GM08714 (cell line): ENCODE measurements around the gene SRR.

Experiments
- H3K4me3 ChIP-seq: fragments of 200-500 bp; sonication (Bioruptor generic); 2 replicates; pipeline ENCODE4 v1.5.1; 2014; ENCODE audit warnings: mild to moderate bottlenecking, low read length, inconsistent platforms
- ZNF274 ChIP-seq: IDR thresholded peaks from 2 replicates; pipeline ENCODE4 v1.6.1; 2012; ENCODE audit warnings: mild to moderate bottlenecking, low read depth, low read length

Gene SRR

GRCh38 chr17:2368359-2368758 lies 64.6 kb downstream of the SRR start:
- no peak overlapping the region for H3K4me3 ChIP-seq
- TF ChIP-seq ZNF274, result no peak

GRCh38 chr17:2369039-2369438 lies 65.3 kb downstream of the SRR start:
- H3K4me3 ChIP-seq, result no peak overlapping the region
- no peak for TF ChIP-seq ZNF274

GRCh38 chr17:2369551-2370210 lies 65.9 kb downstream of the SRR start:
- no peak for TF ChIP-seq ZNF274
- H3K4me3 ChIP-seq, result no peak overlapping the region

GRCh38 chr17:2370211-2370589 lies 66.5 kb downstream of the SRR start:
- no peak overlapping the region for H3K4me3 ChIP-seq
- no peak for TF ChIP-seq ZNF274

- no peak for TF ChIP-seq ZNF274
- no peak overlapping the region for H3K4me3 ChIP-seq
These were observed 67.7 kb downstream of the SRR start for GRCh38 chr17:2371183-2372130.

- no peak for TF ChIP-seq ZNF274
- H3K4me3 ChIP-seq, result no peak overlapping the region
These were observed 68.4 kb downstream of the SRR start for GRCh38 chr17:2372180-2372579.

GRCh38 chr17:2372681-2373080 lies 68.9 kb downstream of the SRR start:
- no peak for TF ChIP-seq ZNF274
- no peak overlapping the region for H3K4me3 ChIP-seq

- H3K4me3 ChIP-seq, result no peak overlapping the region
- no peak for TF ChIP-seq ZNF274
These were observed 69.4 kb downstream of the SRR start for GRCh38 chr17:2373179-2373578.
